Right lobe of liver (tissue), 4 donors: ENCODE results near the gene FRS2.

ENCODE experiments used
- CTCF ChIP-seq, 4 donors: fragments of 200-600 bp in 3 of 4; fragments of 450-650 bp in 1 of 4; IDR thresholded peaks; one replicate each; pipeline versions ENCODE4 v1.5.1 to v1.8.0; 2016 to 2022; ENCODE audit warnings: antibody characterized with exemption in 4 of 4, mild to moderate bottlenecking in 2 of 4
- POLR2A ChIP-seq: fragments of 450-650 bp; IDR thresholded peaks from one replicate; pipeline ENCODE4 v1.6.1; 2017; ENCODE audit warnings: antibody characterized with exemption, mild to moderate bottlenecking
- donor health status: DM: no; HTN: no; CAD: no.
- donor health status: DM: no; HTN: no; CAD: no.
- donor health status: DM: no; HTN: yes; CAD: no.

GRCh38 chr12:69579029-69579428 lies 108.8 kb downstream of the FRS2 start:
- TF ChIP-seq CTCF (IDR thresholded peaks at IDR 0.05) (no peak), POLR2A (no peak)
